ENCODE measurements around the gene GPRC5A. TPM values are rescaled to one million over a fixed set of nuclear protein-coding genes. Genes with fewer than 3 reads are reported as not detected.

Gene GPRC5A
- total RNA-seq, 1 donor from 2014 or later: 26.8 TPM

DNA sequence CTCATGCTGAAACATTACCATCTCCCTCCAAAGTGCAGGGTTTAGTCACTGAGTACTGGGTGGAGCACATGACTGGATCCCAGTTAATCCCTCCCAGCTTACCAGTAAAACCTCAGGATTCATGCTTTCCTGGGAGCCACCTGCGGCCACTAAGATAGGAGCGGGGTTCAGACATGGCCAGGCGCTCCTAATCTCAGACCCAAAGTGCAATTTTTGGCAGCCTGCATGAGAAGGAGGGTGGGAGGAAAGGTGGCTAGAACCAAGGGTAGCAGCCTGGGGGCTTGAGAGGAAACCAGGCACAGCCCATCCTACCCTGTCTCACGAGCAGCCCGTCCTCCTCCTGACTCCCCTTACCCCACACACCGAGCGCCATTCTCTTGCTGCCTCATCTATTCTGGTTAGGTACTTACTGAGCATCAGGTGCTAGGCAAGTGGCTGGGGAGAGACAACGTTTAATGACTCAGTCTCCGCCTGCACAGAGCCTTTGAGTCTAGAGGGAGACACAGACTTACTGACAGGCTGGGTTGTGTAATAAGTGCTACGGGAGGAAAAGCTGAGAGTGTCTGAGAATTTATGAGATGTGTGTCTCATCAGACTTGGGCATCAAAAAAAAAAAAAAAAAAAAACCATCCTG lies 9.9 kb downstream of the GPRC5A start:
- H3K27ac ChIP-seq: peak overlapping the region; percentile 92
- DNase-seq (ENCODE audit: extremely low spot score in 2 of 2): peak in 1 of 2 donors; percentile 98
- no peak overlapping the region for H3K4me3 ChIP-seq
- intact Hi-C loops (cut with DNase I): loop anchor here (10.0 kb wide), 1 partner anchor 304 kb away; no protein-coding TSS in a partner anchor
- TF ChIP-seq POLR2A (IDR thresholded peaks at IDR 0.05) (peak in 1 of 2 donors; percentile 45), POLR2AphosphoS5 (IDR thresholded peaks at IDR 0.05; ENCODE audit: insufficient read depth in 1 of 2, low read depth in 1 of 2) (peak; percentile 10 to 80)
- TF ChIP-seq, protein P1, sequence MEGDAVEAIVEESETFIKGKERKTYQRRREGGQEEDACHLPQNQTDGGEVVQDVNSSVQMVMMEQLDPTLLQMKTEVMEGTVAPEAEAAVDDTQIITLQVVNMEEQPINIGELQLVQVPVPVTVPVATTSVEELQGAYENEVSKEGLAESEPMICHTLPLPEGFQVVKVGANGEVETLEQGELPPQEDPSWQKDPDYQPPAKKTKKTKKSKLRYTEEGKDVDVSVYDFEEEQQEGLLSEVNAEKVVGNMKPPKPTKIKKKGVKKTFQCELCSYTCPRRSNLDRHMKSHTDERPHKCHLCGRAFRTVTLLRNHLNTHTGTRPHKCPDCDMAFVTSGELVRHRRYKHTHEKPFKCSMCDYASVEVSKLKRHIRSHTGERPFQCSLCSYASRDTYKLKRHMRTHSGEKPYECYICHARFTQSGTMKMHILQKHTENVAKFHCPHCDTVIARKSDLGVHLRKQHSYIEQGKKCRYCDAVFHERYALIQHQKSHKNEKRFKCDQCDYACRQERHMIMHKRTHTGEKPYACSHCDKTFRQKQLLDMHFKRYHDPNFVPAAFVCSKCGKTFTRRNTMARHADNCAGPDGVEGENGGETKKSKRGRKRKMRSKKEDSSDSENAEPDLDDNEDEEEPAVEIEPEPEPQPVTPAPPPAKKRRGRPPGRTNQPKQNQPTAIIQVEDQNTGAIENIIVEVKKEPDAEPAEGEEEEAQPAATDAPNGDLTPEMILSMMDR (IDR thresholded peaks at IDR 0.05): no peak
- H3K9me3 ChIP-seq: no peaks in the 10 kb centered on the region
- H3K4me1 ChIP-seq: peaks cover 50% of the 10 kb centered on the region
- H3K27me3 ChIP-seq: no peaks in the 10 kb centered on the region
- no peaks in the 10 kb centered on the region for H3K36me3 ChIP-seq

DNA sequence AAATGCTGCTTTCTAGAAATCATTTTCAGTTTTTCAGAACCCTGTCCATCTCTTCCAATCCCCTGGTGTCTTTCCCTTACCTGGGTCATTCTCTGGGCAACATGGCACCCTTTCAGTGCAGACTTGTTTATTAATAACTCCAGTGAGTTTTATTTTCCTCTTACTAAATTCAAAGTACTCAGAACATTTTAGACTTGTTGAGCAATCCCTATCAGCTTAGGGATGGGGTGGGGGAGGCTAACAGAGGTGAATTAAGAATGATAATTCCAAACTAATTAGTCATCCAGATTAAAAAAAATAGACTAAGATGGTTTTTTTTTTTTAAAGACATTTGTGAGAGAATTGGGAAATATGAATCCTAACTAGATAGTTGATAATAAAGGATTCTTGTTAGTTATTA lies 10.7 kb downstream of the GPRC5A start:
- no peak for DNase-seq (ENCODE audit: extremely low spot score in 2 of 2)
- intact Hi-C loops (cut with DNase I): loop anchor here (10.0 kb wide), 1 partner anchor 303 kb away; no protein-coding TSS in a partner anchor
- TF ChIP-seq, protein P1 (IDR thresholded peaks at IDR 0.05): no peak
- TF ChIP-seq POLR2AphosphoS5 (IDR thresholded peaks at IDR 0.05; ENCODE audit: insufficient read depth in 1 of 2, low read depth in 1 of 2) (no peak), POLR2A (IDR thresholded peaks at IDR 0.05) (no peak)
- Histone ChIP-seq H3K4me3 (no peak overlapping the region), H3K4me1 (peaks cover 50% of the 10 kb centered on the region), H3K27me3 (no peaks in the 10 kb centered on the region), H3K27ac (peak overlapping the region; percentile 92), H3K36me3 (no peaks in the 10 kb centered on the region), H3K9me3 (no peaks in the 10 kb centered on the region)

DNA sequence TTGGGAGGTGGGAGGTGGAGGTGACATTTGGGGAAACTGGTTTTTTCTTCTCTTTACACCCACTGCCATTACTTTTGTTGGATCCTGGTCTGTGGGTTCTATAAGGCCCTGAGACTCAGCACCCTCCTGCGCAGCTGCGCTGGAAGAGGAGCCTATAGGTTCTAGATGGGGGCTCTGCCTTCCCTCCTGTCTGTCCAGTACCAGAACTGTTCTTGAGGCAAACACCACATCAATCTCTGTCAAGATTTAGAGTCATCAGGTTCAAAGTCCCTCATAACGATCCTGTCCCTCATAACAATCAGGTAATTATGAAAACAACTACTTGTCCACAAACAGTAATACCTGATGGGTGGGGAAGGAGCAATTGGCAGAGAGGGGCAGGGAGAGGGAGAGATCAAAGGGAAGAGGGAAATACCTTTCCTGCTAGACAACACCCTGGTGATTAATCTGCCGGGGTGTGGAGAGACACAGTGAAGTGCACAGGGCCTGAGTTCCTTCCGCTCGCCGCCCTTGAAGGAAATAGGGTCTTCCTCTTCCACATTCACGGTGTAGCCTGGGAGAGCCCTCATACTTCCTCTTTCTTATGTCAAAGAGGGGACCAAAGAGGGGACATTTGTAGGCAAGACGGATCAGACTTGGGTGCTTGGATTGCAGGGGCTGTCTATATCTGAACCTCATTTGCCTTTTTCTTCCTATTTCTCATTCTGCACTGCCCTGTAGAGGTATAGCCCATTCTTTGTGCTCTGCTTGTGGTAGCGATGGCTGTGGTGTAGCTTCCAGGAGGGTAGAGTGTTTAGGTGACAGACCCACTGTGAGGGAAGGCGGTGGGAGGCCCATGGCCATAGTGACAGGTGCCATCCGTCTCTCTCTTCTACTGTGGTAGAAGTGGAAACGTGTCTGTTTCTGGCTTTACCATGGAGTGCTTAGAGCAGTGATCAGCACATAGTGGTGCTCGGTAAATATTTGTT lies 12.6 kb downstream of the GPRC5A start:
- Histone ChIP-seq H3K27ac (peak overlapping the region; percentile 92), H3K4me1 (peaks cover 49% of the 10 kb centered on the region), H3K4me3 (no peak overlapping the region), H3K9me3 (no peaks in the 10 kb centered on the region), H3K27me3 (no peaks in the 10 kb centered on the region), H3K36me3 (no peaks in the 10 kb centered on the region)
- TF ChIP-seq, protein P1 (IDR thresholded peaks at IDR 0.05): no peak
- TF ChIP-seq POLR2AphosphoS5 (IDR thresholded peaks at IDR 0.05; ENCODE audit: insufficient read depth in 1 of 2, low read depth in 1 of 2) (no peak), POLR2A (IDR thresholded peaks at IDR 0.05) (no peak)
- DNase-seq (ENCODE audit: extremely low spot score in 2 of 2): no peak
- intact Hi-C loops (cut with DNase I): loop anchor here (10.0 kb wide), 1 partner anchor 301 kb away; no protein-coding TSS in a partner anchor

DNA sequence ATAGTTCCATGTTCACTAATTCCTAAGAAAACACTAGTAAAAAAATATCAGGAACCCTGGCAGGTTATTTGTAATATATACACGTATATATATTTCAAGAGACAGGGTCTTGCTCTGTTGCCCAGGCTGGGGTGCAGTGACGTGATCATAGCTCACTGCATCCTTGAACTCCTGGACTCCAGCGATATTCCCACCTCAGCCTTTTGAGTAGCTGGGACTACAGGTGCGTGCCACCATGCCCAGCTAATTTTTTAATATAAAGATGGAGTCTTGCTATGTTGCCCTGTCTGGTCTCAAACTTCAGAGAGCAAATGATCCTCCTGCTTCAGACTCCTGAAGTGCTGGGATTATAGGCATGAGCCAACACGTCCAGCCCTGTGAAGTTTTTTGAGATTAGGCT lies 16.2 kb downstream of the GPRC5A start:
- Histone ChIP-seq H3K4me1 (peaks cover 20% of the 10 kb centered on the region), H3K4me3 (no peak overlapping the region), H3K36me3 (no peaks in the 10 kb centered on the region), H3K9me3 (no peaks in the 10 kb centered on the region), H3K27ac (no peak overlapping the region), H3K27me3 (no peaks in the 10 kb centered on the region)
- no peak for TF ChIP-seq POLR2A (IDR thresholded peaks at IDR 0.05)
- TF ChIP-seq POLR2AphosphoS5 (IDR thresholded peaks at IDR 0.05; ENCODE audit: insufficient read depth in 1 of 2, low read depth in 1 of 2): no peak
- TF ChIP-seq, protein P1 (IDR thresholded peaks at IDR 0.05): no peak
- no peak for DNase-seq (ENCODE audit: extremely low spot score in 2 of 2)
- intact Hi-C loops (cut with DNase I): loop anchor here (10.0 kb wide), 1 partner anchor 297 kb away; no protein-coding TSS in a partner anchor
